H1 (cell line): ENCODE data around the gene PLAAT1. TPM values are rescaled to one million over a fixed set of nuclear protein-coding genes. Genes with fewer than 3 reads are reported as not detected.

Source experiments
- CTCF ChIA-PET: fragments of 300-600 bp; sonication (Branson Sonifier 250); formaldehyde crosslinking; loops from one replicate; lab custom pipeline; 2021; ENCODE audit not compliant: partially characterized antibody; lab: Charles Lee
- POLR2A ChIA-PET: fragments of 300-600 bp; sonication (Branson Sonifier 250); formaldehyde crosslinking; loops from one replicate; lab custom pipeline; 2021; ENCODE audit warnings: inconsistent platforms; ENCODE audit not compliant: partially characterized antibody; lab: Charles Lee
- DNase-seq, 2 experiments: peaks; one replicate each; pipeline versions ENCODE4 v3.0.0 to v3.0.0-alpha.2; 2010 to 2022; ENCODE audit warnings: low spot score in 2 of 2, low read depth in 1 of 2, mixed read lengths in 1 of 2
- FAIRE-seq: peaks from 2 replicates; lab custom pipeline; 2011; peaks lifted over from hg19 to GRCh38; lab: Jason Lieb, UNC
- H2AFZ ChIP-seq: 2 replicates; pipeline ENCODE4 v1.8.1; 2012; ENCODE audit warnings: low read length, inconsistent platforms
- H2AK5ac ChIP-seq: 2 replicates; pipeline ENCODE4 v1.6.1; 2013; ENCODE audit warnings: low read depth, low read length
- H2BK120ac ChIP-seq: replicated peaks from 2 replicates; pipeline ENCODE3; 2013; ENCODE audit warnings: low read depth, low read length, inconsistent platforms
- H2BK12ac ChIP-seq: 2 replicates; pipeline ENCODE4 v1.6.1; 2013; ENCODE audit warnings: low read depth, low read length
- H2BK15ac ChIP-seq: 2 replicates; pipeline ENCODE4 v1.6.1; 2013; ENCODE audit warnings: low read length
- H2BK20ac ChIP-seq: 2 replicates; pipeline ENCODE4 v1.6.1; 2013; ENCODE audit warnings: low read length
- H2BK5ac ChIP-seq: 2 replicates; pipeline ENCODE4 v1.6.1; 2013; ENCODE audit warnings: low read depth, low read length
- H3K14ac ChIP-seq: 2 replicates; pipeline ENCODE4 v1.6.1; 2013; ENCODE audit warnings: inconsistent platforms; ENCODE audit not compliant: insufficient read length
- H3K18ac ChIP-seq: 2 replicates; pipeline ENCODE4 v1.6.1; 2013; ENCODE audit warnings: low read length; ENCODE audit errors: extremely low read depth
- H3K23ac ChIP-seq: 2 replicates; pipeline ENCODE4 v1.6.1; 2013; ENCODE audit warnings: inconsistent platforms; ENCODE audit not compliant: insufficient read length
- H3K23me2 ChIP-seq: 2 replicates; pipeline ENCODE4 v1.6.1; 2013; ENCODE audit warnings: low read depth, low read length
- H3K27ac ChIP-seq: 2 replicates; pipeline ENCODE4 v1.6.1; 2011; ENCODE audit warnings: low read depth, low read length, inconsistent platforms
- H3K27me3 ChIP-seq, 4 experiments: replicated peaks in 1 of 4; 1 replicate in 1 of 4; 2 replicates in 3 of 4; pipeline versions ENCODE4 v1.6.1 to v1.8.1; 2011 to 2013; ENCODE audit warnings: low read length in 3 of 4, mild to moderate bottlenecking in 3 of 4, inconsistent platforms in 2 of 4, mixed read lengths in 2 of 4, moderate library complexity in 1 of 4; ENCODE audit not compliant: control insufficient read depth in 3 of 4, insufficient read depth in 3 of 4; ENCODE audit errors: extremely low read depth in 1 of 4
- H3K36me3 ChIP-seq, 4 experiments: 2 replicates each; pipeline versions ENCODE4 v1.6.1 to v1.8.1; 2011 to 2013; ENCODE audit warnings: mild to moderate bottlenecking in 4 of 4, low read length in 3 of 4, moderate library complexity in 2 of 4, control low read depth in 1 of 4, inconsistent platforms in 1 of 4; ENCODE audit not compliant: insufficient read depth in 4 of 4, control insufficient read depth in 2 of 4
- H3K4ac ChIP-seq: replicated peaks from 2 replicates; pipeline ENCODE3; 2013; ENCODE audit warnings: low read length, low read depth, mixed read lengths, inconsistent platforms; ENCODE audit not compliant: insufficient read length
- H3K4me1 ChIP-seq, 4 experiments: replicated peaks in 1 of 4; 1 replicate in 1 of 4; 2 replicates in 3 of 4; pipeline versions ENCODE4 v1.6.1 to v1.8.1; 2011 to 2013; ENCODE audit warnings: low read length in 3 of 4, inconsistent platforms in 2 of 4, mixed read lengths in 1 of 4; ENCODE audit not compliant: insufficient read depth in 4 of 4, control insufficient read depth in 3 of 4
- H3K4me2 ChIP-seq, 2 experiments: 2 replicates each; pipeline versions ENCODE4 v1.6.1 to v1.8.1; 2011 to 2013; ENCODE audit warnings: low read depth in 2 of 2, low read length in 2 of 2, control low read depth in 1 of 2, inconsistent platforms in 1 of 2, mild to moderate bottlenecking in 1 of 2; ENCODE audit not compliant: insufficient read depth in 1 of 2
- H3K4me3 ChIP-seq, 4 experiments: fragments of 200-600, 300-600 bp in 1 of 4; sonication (generic), shearing (Covaris generic), sonication (Bioruptor Twin) in 1 of 4; 2 replicates each; pipeline versions ENCODE4 v1.5.1 to v1.8.1; 2011 to 2016; ENCODE audit warnings: low read length in 4 of 4, low read depth in 3 of 4, control low read depth in 2 of 4, inconsistent platforms in 2 of 4, mild to moderate bottlenecking in 2 of 4, mixed read lengths in 1 of 4, moderate library complexity in 1 of 4; ENCODE audit not compliant: insufficient read depth in 2 of 4; ENCODE audit errors: extremely low read depth in 1 of 4
- H3K56ac ChIP-seq: replicated peaks from 2 replicates; pipeline ENCODE3; 2013; ENCODE audit warnings: low read depth, mild to moderate bottlenecking, mixed read lengths, low read length, inconsistent platforms; ENCODE audit not compliant: insufficient read length
- H3K79me1 ChIP-seq: 2 replicates; pipeline ENCODE4 v1.6.1; 2013; ENCODE audit warnings: low read depth, low read length, control low read depth
- H3K79me2 ChIP-seq, 2 experiments: 2 replicates each; pipeline versions ENCODE4 v1.6.1 to v1.8.1; 2012 to 2013; ENCODE audit warnings: low read length in 2 of 2, mild to moderate bottlenecking in 2 of 2, inconsistent platforms in 1 of 2; ENCODE audit not compliant: insufficient read depth in 2 of 2, control insufficient read depth in 1 of 2
- H3K9ac ChIP-seq, 4 experiments: replicated peaks in 1 of 4; 1 replicate in 1 of 4; 2 replicates in 3 of 4; pipeline versions ENCODE4 v1.6.1 to v1.8.1; 2011 to 2013; ENCODE audit warnings: low read depth in 3 of 4, low read length in 3 of 4, control low read depth in 2 of 4, mild to moderate bottlenecking in 2 of 4, moderate library complexity in 2 of 4, inconsistent platforms in 1 of 4; ENCODE audit errors: extremely low read depth in 1 of 4
- H3K9me3 ChIP-seq, 2 experiments: 2 replicates each; pipeline versions ENCODE4 v1.6.1 to v1.8.1; 2012 to 2013; ENCODE audit warnings: mild to moderate bottlenecking in 2 of 2, moderate library complexity in 2 of 2, control low read depth in 1 of 2, inconsistent platforms in 1 of 2, low read depth in 1 of 2, low read length in 1 of 2, mixed read lengths in 1 of 2; ENCODE audit not compliant: insufficient read depth in 2 of 2
- H4K20me1 ChIP-seq, 2 experiments: replicated peaks in 1 of 2; 2 replicates each; pipeline versions ENCODE3 to v1.8.1; 2011 to 2013; ENCODE audit warnings: inconsistent platforms in 2 of 2, low read length in 2 of 2, mild to moderate bottlenecking in 1 of 2; ENCODE audit not compliant: insufficient read depth in 2 of 2, control insufficient read depth in 1 of 2
- H4K5ac ChIP-seq: 2 replicates; pipeline ENCODE4 v1.6.1; 2013; ENCODE audit warnings: low read length, low read depth, mixed read lengths, inconsistent platforms; ENCODE audit not compliant: insufficient read length
- H4K8ac ChIP-seq: 2 replicates; pipeline ENCODE4 v1.8.0; 2013; ENCODE audit warnings: mild to moderate bottlenecking, moderate library complexity, low read length, inconsistent platforms; ENCODE audit not compliant: insufficient read depth; ENCODE audit errors: extremely low read depth
- H4K91ac ChIP-seq: replicated peaks from 2 replicates; pipeline ENCODE3; 2013; ENCODE audit warnings: low read length, mixed read lengths, inconsistent platforms; ENCODE audit not compliant: insufficient read length
- CBX5 ChIP-seq: fragments of 300-800, 300-1000 bp; sonication (generic); IDR thresholded peaks from 2 replicates; pipeline ENCODE4 v1.7.1; 2016; ENCODE audit warnings: antibody characterized with exemption, low read length, low read depth
- EP300 ChIP-seq, 2 experiments: IDR thresholded peaks; 1 replicate in 1 of 2; 2 replicates in 1 of 2; pipeline ENCODE4 v1.6.1; 2011 to 2012; ENCODE audit warnings: low read depth in 2 of 2, low read length in 2 of 2, mild to moderate bottlenecking in 2 of 2, borderline replicate concordance in 1 of 2, inconsistent platforms in 1 of 2, moderate library complexity in 1 of 2
- GABPA ChIP-seq: IDR thresholded peaks from 2 replicates; pipeline ENCODE4 v1.6.1; 2011; ENCODE audit warnings: mild to moderate bottlenecking, low read length, moderate library complexity, borderline replicate concordance; ENCODE audit not compliant: insufficient read depth
- MAFK ChIP-seq: IDR thresholded peaks from 2 replicates; pipeline ENCODE4 v1.6.1; 2012; ENCODE audit warnings: low read depth, mild to moderate bottlenecking, improper control_type of control experiment, low read length
- NANOG ChIP-seq: IDR thresholded peaks from 2 replicates; pipeline ENCODE4 v1.6.1; 2011; ENCODE audit warnings: low read length, low read depth, mild to moderate bottlenecking, inconsistent platforms; ENCODE audit not compliant: insufficient read depth, poor library complexity, severe bottlenecking
- SAP30 ChIP-seq: fragments of 300-600 bp; sonication (generic); IDR thresholded peaks from 2 replicates; pipeline ENCODE4 v1.7.1; 2012; ENCODE audit warnings: low read length, moderate library complexity, mild to moderate bottlenecking, inconsistent platforms; ENCODE audit not compliant: insufficient read depth, insufficient replicate concordance
- SP2 ChIP-seq: IDR thresholded peaks from 2 replicates; pipeline ENCODE4 v1.6.1; 2012; ENCODE audit warnings: mild to moderate bottlenecking, low read length, inconsistent platforms
- WGBS, 2 experiments: shearing (Covaris generic) in 1 of 2; methylation state at CpG; one replicate each; pipeline versions ENCODE4 v1.1.6 to v1.1.7; 2013 to 2015; ENCODE audit warnings: low lambda C conversion rate in 2 of 2, mixed read lengths in 2 of 2, inconsistent platforms in 1 of 2, low coverage in 1 of 2, missing lambda C conversion rate in 1 of 2; ENCODE audit not compliant: insufficient replicate concordance in 2 of 2, insufficient coverage in 1 of 2, insufficient read length in 1 of 2; ENCODE audit errors: extremely low coverage in 1 of 2, missing lambda C conversion rate in 1 of 2; 5-methylcytosine and 5-hydroxymethylcytosine counted together
- polyA plus RNA-seq, 7 experiments: library from polyadenylated mRNA; depleted of rRNA in 3 of 7; stranded (reverse) in 5 of 7; unstranded in 2 of 7; fragments of >200 nt in 5 of 7; fragments of 200-250 nt in 2 of 7; gene quantifications; 1 replicate in 5 of 7; 2 replicates in 1 of 7; 4 replicates in 1 of 7; pipeline versions ENCODE4 v1.2.1 to v1.2.3, GENCODE V29; 2011 to 2013; ENCODE audit warnings: missing spikeins in 2 of 7, mixed read lengths in 2 of 7
- total RNA-seq: library from RNA; stranded (reverse); fragmentation: NEBNext Ultra II Directional; extraction: Animal tissue kit (Norgen Biotek cat#: 25700); gene quantifications from 2 replicates; pipeline ENCODE4 v1.2.1, GENCODE V29; 2021
- TF ChIP-seq, protein P1 (sequence below), 3 experiments: IDR thresholded peaks; 1 replicate in 2 of 3; 2 replicates in 1 of 3; pipeline versions ENCODE4 v1.5.1 to v1.6.1; 2011; ENCODE audit warnings: low read length in 3 of 3, mild to moderate bottlenecking in 3 of 3, inconsistent platforms in 2 of 3, low read depth in 1 of 3, moderate library complexity in 1 of 3; ENCODE audit not compliant: insufficient read depth in 1 of 3; ENCODE audit errors: control extremely low read depth in 1 of 3

PLAAT1 gene
- total and polyA plus RNA-seq, 2 of the 8 experiments (the other 6 are each of a cell fraction or from before 2014, with no cell fraction given) = 4.5 to 6.0 TPM

DNA sequence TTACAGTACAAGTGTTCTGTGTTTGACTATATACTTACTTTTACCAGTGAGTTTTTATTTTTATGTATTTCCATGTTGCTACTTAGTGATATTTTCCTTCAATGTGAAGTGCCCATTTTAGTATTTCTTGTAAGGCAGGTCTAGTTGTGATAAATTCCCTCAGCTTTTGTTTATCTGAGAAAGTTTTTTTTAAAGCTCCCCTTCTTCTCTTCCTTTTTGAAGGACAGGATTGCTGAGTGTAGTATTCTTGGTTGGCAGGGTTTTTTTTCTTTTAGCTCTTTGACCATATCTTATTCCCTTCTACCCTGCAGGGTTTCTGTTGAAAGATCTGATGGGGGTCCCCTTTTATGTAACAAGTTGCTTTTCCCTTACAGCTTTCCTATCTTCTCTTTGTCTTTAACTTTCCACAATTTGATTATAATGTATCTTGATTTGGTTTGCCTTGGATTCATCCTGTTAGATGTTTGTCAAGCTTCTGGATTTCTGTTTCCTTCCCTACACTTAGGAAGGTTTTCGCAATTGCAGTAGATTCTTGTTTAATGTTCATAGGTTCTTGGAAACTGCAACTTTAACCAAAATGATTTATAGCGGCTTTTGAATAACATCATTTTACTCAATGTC lies 7.9 kb downstream of the PLAAT1 start:
- no peak overlapping the region for H2BK15ac ChIP-seq
- H3K14ac ChIP-seq = no peak overlapping the region
- H4K8ac ChIP-seq = no peak overlapping the region
- H2BK120ac ChIP-seq = no peak overlapping the region
- ChIA-PET CTCF (interaction anchor here (0.7 to 0.9 kb wide), 2 partner anchors 9 to 108 kb away, joined by 3 read pairs; no protein-coding TSS in a partner anchor), POLR2A (no interaction called here)
- H4K20me1 ChIP-seq = no peaks in the 10 kb centered on the region
- H3K18ac ChIP-seq = no peak overlapping the region
- no peak overlapping the region for H2AK5ac ChIP-seq
- no peaks in the 10 kb centered on the region; a peak in 1 of 8 replicates for H3K36me3 ChIP-seq
- no peak overlapping the region for H4K5ac ChIP-seq
- H3K27me3 ChIP-seq = no peaks in the 10 kb centered on the region
- H3K27ac ChIP-seq = no peak overlapping the region
- no peaks in the 10 kb centered on the region for H3K23me2 ChIP-seq
- WGBS, 2 experiments = 70% methylated on average over 2 of the region's 2 CpGs; no CpG with 5 or more reads in 1 of the 2 experiments
- FAIRE-seq = no peak
- no peak overlapping the region for H3K4me3 ChIP-seq
- no peaks in the 10 kb centered on the region for H3K79me2 ChIP-seq
- H3K4ac ChIP-seq = no peak overlapping the region
- no peak overlapping the region for H2BK20ac ChIP-seq
- no peaks in the 10 kb centered on the region for H3K79me1 ChIP-seq
- H3K9me3 ChIP-seq = peaks cover 6 to 14% of the 10 kb centered on the region in 2 experiments; a peak in 3 of 4 replicates
- no peak for DNase-seq
- no peak overlapping the region for H3K9ac ChIP-seq
- H3K23ac ChIP-seq = no peak overlapping the region
- H4K91ac ChIP-seq = no peak overlapping the region
- H2BK12ac ChIP-seq = no peak overlapping the region
- H2AFZ ChIP-seq = no peak overlapping the region
- H2BK5ac ChIP-seq = no peak overlapping the region
- H3K4me2 ChIP-seq = no peak overlapping the region
- no peaks in the 10 kb centered on the region for H3K4me1 ChIP-seq
- no peak overlapping the region for H3K56ac ChIP-seq
- TF ChIP-seq SP2 (no peak), SAP30 (no peak), MAFK (no peak), GABPA (no peak), EP300 (IDR thresholded peaks at IDR 0.05; ENCODE audit: borderline replicate concordance in 1 of 2, low read depth in 2 of 2, low read length in 2 of 2) (no peak), CBX5 (no peak), NANOG (no peak)
- TF ChIP-seq, protein P1, sequence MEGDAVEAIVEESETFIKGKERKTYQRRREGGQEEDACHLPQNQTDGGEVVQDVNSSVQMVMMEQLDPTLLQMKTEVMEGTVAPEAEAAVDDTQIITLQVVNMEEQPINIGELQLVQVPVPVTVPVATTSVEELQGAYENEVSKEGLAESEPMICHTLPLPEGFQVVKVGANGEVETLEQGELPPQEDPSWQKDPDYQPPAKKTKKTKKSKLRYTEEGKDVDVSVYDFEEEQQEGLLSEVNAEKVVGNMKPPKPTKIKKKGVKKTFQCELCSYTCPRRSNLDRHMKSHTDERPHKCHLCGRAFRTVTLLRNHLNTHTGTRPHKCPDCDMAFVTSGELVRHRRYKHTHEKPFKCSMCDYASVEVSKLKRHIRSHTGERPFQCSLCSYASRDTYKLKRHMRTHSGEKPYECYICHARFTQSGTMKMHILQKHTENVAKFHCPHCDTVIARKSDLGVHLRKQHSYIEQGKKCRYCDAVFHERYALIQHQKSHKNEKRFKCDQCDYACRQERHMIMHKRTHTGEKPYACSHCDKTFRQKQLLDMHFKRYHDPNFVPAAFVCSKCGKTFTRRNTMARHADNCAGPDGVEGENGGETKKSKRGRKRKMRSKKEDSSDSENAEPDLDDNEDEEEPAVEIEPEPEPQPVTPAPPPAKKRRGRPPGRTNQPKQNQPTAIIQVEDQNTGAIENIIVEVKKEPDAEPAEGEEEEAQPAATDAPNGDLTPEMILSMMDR (IDR thresholded peaks at IDR 0.05; ENCODE audit: control extremely low read depth in 1 of 3, insufficient read depth in 1 of 3, low read depth in 1 of 3, low read length in 3 of 3) = no peak
